GM21786 (cell line): ENCODE results near the gene NDUFA3.

Experiments
- ATAC-seq: cut with Tn5 transposase; IDR thresholded peaks from one replicate; pipeline ENCODE4 v1.9.1; 2021; ENCODE audit not compliant: unreplicated experiment

The NDUFA3 gene

GRCh38 chr19:54137699-54138488, 35.2 kb downstream of the NDUFA3 start, which contains the start of gene CNOT3:
Gene CNOT3, plus strand, starts transcription at chr19:54137762. Its CDS starts 5,217 bp downstream, at chr19:54142979.
- ATAC-seq = no peak

GRCh38 chr19:54138489-54139256, 36.0 kb downstream of the NDUFA3 start:
- no peak for ATAC-seq

- no peak for ATAC-seq
Observed at GRCh38 chr19:54141356-54141755, 38.7 kb downstream of the NDUFA3 start.

- no peak for ATAC-seq
Observed at GRCh38 chr19:54142166-54142780, 39.6 kb downstream of the NDUFA3 start.

GRCh38 chr19:54145541-54146158, 43.0 kb downstream of the NDUFA3 start:
- no peak for ATAC-seq

GRCh38 chr19:54147676-54148075, 45.0 kb downstream of the NDUFA3 start:
- no peak for ATAC-seq

- no peak for ATAC-seq
Observed at GRCh38 chr19:54148158-54148557, 45.5 kb downstream of the NDUFA3 start.

- ATAC-seq = no peak
Observed at GRCh38 chr19:54149021-54149812, 46.6 kb downstream of the NDUFA3 start.

GRCh38 chr19:54151362-54152035, 48.8 kb downstream of the NDUFA3 start:
- no peak for ATAC-seq

GRCh38 chr19:54152267-54152666, 49.6 kb downstream of the NDUFA3 start:
- no peak for ATAC-seq

GRCh38 chr19:54152878-54153524, 50.3 kb downstream of the NDUFA3 start:
- no peak for ATAC-seq

GRCh38 chr19:54153731-54154326, 51.2 kb downstream of the NDUFA3 start:
- ATAC-seq = no peak

GRCh38 chr19:54154603-54155345, 52.1 kb downstream of the NDUFA3 start:
- ATAC-seq = no peak

GRCh38 chr19:54155694-54156093, 53.0 kb downstream of the NDUFA3 start:
- ATAC-seq = no peak

- ATAC-seq = no peak
Observed at GRCh38 chr19:54156490-54156889, 53.8 kb downstream of the NDUFA3 start.

- no peak for ATAC-seq
Observed at GRCh38 chr19:54156953-54157352, 54.3 kb downstream of the NDUFA3 start.
